Forelimb muscle (tissue), 1 donor: ENCODE measurements around the gene WHRN. TPM values are rescaled to one million over a fixed set of nuclear protein-coding genes. Genes with fewer than 3 reads are reported as not detected.

Experiments used
- DNase-seq: peaks from one replicate; pipeline ENCODE4 v3.0.0-alpha.2; 2013; ENCODE audit warnings: low read depth
- polyA plus RNA-seq: library from polyadenylated mRNA; unstranded; fragments of 120-200 nt; gene quantifications from one replicate; pipeline ENCODE4 v1.2.1, GENCODE V29; 2013; ENCODE audit not compliant: insufficient read length

The WHRN gene
- polyA plus RNA-seq, 1 donor: 2.6 TPM

DNA sequence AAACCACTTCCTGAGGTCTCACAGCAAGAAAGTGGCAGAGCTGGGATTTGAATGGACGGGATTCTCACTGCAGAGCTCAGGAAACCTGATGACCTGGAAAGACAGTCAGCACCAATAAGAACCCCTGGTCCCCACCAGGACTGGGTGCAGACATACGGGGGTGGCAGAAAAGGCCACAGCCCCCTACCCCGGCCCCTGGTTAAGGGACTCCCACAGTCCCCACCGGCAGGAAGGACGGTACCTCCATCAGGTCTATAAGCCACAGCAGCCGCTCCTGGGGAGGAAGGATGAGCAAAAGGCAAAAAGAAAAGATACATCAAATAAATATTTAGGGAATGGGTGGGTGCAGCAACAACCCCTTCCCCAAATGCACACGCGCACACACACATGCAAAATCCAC is 85.5 kb downstream of the WHRN start:
- no peak for DNase-seq

DNA sequence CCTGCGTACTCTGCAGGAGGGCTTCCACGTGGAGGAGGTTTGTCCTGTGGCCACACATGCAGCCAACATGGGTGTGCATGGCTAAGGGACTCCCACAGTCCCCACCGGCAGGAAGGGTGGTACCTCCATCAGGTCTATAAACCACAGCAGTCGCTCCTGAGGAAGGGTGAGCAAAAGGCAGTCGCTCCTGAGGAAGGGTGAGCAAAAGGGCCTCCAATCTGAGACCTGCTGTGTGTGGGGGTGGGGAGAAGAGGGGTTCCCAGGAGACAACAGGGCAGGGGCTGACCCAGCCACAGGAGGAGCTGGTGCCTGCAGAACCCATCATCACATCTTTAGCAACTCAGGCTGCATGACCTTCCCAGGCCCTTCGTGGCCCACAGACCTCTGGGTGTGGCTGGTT is 87.2 kb downstream of the WHRN start:
- no peak for DNase-seq

DNA sequence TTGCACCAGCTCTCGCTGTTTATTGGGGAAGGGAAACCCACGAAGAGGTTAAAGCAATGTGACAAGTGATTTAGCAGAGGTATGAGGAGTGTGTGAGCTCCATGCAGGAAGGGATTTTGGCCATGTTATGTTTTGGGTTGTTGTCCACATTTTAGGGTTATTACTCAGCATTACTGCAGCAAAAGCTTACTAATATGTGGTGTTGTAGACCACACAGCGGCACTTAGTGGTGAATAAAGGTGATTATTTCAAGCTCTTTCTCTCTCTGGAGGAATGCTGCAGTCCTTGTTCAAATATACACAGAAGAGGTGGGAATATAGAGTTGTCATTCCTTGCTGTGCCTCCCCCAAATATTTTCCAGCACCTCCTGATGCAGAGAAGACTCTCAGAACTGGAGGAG is 87.8 kb downstream of the WHRN start:
- no peak for DNase-seq

DNA sequence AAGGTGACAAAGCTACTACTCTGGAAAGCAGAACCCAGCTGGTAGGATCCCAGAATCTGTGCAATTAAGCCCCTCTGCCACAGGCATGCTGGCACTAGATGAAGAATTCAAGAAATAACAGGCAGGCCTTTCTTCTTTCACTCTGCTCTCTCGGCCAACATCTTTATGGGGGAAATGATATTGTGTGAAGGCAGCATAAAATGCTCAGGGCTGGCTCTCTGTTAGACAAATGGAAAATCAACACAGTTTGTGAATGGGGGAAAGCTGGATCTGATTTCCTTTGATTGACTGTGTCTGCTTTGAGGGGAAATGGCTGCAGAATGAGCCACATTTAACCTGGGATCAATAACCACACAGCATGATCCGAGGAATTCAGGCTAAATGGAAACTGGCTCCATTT is 88.4 kb downstream of the WHRN start:
- no peak for DNase-seq

DNA sequence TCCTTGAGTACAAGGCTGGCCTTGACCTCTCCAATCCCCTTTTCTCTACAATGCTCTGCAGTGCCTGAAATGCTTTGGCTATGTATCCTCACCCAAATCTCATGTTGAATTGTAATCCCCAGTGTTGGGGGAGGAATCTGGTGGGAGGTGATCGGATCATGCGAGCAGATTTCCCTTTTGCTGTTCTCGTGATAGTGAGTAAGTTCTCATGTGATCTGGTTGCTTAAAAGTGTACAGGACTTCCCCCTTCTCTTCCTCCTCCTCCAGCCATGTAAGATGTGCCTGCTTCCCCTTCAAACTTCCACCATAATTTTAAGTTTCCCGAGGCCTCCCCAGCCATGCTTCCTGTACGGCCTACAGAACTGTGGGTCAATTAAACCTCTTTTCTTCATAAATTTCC is 89.0 kb downstream of the WHRN start:
- no peak for DNase-seq

DNA sequence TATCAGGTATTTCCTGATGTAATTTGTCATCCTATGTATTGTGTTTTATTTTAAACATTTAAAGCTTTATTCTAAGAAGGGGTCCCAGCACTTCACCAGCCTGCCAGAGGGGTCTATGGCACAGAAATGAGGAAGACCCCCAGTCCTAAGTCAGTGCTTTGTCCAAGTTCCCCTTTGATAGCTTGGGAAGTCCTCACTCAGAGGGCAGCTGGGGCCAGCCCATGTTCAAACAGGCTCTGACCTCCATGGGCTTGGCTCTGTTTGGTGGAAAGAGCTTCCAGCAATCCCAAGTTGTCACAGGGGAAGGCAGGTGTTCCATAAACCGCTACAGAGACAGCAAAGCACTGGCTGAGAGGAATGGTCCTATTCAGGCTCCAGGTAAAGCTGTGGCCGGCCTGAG is 90.9 kb downstream of the WHRN start:
- DNase-seq: no peak

DNA sequence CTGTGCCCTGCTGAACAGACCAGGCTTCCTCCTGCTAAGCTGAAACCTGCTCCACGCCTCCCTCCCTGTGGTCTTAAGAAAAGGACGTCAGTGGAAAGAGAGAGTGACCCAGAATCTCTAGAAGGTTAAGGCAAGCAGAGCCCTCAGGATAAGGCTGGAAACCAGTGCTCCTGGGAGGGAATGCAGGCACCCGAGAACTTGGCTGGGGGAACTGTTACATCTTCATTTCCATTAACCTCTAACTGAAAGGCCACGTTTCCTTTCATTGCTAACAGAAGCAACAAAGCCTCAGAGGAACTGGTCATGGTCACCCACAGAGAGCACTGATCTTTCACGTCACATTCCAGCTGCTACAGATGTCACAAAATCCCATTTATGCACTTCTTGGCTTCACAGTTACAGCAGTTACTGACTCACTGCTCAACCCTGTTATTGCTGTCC is 91.4 kb downstream of the WHRN start:
- no peak for DNase-seq

DNA sequence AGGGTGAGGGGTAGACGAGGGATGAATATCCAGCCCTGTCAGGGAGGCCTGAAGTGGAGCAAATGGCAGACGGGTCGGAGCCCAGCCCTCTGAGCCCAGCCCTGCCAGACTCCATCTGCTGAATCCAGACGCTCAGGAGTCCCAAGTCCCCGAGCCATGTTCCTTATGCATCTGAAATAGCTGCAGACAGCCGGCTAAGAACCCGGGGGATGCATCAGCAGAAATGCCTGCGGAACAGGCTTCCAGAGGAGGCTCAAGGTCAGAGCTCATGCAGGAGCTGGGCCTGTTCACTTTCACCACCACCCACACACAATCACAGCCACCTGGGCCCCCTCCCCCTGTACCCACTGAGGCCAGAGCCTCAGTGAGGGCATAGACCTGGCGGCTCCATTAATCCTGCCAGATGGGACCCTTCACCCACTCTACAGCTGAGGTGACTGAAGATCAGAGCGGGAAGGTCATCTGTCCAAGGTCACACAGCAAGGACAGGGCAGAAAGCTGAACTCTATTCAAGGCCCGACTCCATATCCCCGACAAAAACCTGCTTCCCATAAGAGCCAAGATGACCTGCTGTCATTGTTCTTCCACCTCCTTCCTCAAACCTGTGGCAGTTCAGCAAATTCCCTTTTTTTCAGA is 93.1 kb downstream of the WHRN start:
- DNase-seq: no peak

DNA sequence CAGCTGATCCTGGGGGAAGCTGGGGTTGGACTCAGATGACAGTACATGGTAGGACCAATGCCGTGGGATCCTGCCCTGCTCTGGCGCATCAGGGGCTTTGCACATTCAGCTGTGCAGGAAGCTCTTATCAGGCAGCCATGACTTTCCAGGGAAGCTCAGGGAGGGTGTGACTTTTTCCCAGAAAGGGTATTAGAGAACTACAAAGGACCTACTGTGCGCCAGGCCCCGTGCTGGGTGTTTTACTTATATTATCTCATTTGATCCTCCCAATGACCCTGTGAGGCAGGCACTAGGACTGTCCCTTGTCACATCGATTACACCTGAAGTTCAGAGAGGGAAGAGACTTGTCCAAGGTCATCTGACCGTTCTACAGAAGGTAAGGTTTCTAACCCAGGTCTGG is 93.8 kb downstream of the WHRN start:
- no peak for DNase-seq

DNA sequence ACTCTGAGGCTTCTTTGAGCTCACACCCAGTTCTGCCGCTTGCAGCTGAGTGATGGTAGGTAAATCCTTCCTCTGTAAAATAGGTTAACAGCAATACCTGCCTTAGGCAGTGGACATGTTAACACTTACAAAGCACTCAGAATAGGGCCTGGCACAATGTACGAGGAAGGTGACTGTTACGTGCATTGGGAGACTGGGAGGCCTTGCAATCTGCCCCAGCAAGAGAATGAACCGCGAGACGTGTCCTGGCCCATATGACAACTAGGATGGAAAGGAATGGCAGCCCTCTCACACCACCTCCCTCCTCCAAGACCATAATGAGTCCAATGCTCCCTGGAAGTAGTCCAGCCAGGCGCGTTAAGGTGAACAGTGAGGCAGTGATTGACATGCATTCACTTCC is 94.4 kb downstream of the WHRN start:
- no peak for DNase-seq

DNA sequence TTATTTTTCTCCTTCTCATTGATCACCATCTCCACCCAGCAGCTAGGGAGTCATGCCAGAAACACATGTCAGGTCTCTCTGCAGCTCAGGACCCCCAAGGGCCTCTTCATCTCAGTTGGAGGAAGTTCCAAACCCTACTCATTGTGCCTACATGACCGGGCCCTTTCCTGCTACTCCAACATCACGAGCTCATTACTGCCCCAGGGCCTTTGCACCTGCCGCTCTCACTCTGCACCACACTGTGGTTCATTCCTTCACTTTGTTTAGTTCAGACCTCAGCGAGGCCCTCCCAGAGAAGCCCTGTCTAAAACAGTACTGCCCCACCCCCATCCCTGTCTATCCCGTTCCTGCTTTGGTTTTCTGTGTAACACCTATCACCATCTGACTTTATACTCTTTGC is 95.4 kb downstream of the WHRN start:
- no peak for DNase-seq

DNA sequence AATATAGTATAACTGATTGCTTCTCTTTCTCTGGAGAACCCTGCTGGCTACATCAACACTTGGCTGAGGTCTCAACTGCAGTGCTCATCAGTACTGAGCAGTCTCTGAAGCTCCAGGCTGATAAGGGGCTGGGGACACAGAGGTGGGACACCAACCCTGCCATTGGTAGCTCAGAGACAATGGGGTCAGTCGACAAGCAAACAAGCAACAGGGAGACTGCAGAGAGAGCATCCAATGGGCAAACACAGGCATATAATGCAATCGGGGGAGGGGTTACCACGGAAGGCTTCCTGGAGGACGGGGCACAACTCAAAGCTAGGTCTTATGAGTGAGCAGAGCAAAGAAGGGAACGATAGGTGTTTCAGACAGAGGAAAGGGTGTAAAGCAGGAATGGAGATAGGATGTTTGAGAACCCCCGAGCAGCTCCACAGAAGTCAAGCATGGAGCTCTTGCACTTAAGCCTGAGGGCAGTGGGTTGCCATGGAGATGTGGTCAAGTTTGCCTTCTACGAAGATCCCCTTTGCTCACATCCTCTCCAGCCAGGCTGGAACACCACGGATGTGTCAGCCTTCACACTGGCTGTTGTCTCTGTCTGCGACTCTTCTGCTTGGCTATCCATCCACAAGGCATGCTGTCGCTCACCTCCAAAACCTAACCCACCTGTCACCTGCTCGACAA is 96.0 kb downstream of the WHRN start:
- no peak for DNase-seq

DNA sequence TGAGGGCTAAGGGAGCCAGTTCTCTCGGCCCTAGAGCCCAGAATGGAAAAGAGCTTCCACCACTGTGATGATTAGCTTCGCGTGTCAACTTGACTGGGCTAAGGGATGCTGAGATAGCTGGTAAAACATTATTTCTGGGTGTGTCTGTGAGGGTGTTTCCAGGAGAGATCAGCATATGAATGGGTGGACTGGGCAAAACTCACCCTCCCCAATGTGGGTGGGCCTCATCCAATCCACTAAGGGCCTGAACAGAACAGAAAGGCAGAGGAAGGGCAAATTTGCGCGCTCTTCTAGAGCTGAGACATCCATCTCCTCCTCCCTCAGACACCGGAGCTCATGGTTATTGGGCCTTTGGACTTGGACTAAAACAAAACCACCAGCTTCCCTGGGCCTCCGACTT is 96.6 kb downstream of the WHRN start:
- DNase-seq: no peak

DNA sequence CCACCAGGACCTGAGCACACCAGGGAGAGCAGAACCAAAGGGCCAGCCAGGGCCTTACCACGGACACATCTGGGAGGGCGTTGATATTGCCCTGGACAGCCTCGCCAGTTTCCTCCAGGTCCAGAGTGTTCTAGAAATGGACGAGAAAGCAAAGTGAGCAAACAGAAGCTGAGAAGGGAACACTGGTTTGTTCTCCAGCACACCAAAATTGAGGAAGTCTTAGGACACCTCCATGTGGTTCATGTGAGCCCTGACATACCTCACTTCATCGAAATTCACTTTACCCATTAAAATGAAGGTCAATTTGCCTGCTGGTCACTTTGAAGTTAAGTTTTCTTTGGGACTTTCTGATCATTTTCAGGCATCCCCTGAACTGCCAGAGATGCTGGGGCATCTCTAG is 97.4 kb downstream of the WHRN start:
- no peak for DNase-seq

DNA sequence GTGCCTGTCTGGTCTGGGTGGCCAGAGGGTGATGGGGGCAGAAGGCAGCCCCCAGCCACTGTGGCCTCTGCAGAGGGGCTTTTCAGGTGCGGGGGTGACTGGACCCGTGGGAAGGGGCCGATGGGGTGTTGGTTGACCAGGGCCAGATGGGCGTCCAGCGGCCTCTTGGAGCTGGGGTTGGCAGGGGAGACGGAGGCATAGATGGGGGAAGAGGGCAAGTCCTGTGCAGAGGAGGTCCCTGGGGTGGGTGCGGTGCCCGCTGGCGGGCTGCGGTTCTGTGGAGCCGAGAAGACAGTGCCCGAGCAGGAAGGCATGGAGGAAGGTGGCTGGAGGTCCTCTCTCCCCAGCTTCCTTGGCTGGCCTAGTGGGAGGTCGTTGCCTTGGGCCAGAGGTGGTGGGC is 98.8 kb downstream of the WHRN start:
- no peak for DNase-seq

DNA sequence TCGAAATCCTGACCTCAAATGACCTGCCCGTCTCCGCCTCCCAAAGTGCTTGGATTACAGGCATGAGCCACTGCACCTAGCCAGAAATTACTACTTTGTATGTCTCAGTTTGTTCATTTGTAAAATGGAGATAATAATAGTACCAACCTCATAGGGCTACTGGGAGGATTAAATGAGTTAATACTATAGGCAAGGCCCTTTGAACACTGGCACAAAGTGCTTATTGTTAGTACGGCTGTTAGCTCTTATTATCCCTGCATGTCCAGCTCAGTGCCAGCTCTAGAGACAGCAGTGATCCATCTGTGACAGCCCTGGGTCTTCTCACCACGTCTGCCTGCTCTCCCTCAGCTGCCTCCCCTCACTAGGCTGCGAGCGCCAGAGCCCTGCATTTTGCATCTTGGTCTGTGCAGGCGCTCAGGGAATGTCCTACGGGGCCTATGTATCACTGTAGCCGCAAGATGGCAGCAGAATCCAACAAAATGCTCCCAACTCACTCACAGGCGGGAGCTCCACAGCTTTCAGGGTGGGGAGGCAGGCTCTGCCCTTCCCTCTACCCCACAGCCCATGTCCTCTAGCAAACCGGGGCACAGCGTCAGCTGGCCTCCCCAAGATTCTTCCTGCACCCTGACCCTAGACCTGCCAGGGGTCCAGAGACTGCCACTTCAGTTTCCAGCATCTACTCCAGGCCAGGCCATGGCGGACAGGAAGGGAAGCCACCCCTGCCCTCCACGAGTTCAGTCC is 99.8 kb downstream of the WHRN start:
- no peak for DNase-seq

DNA sequence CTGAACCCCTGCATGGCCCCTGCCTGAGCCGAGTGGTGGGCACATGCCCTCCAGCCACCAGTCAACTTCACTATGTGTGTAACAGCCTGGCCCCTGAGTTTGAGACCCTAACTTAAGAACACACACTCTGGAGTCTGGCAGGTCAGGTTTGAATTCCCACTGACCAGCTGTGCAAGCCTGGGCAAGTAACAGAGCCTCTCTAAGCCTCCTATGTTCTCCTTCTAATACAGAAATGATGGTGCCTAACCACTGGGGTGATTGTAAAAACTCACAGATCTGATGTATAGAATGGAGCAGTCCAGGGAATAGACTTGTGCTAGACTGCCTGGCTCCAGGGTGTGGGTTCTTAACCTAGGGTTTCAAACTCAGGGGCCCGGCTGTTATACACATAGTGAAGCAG is 100.7 kb downstream of the WHRN start:
- no peak for DNase-seq

DNA sequence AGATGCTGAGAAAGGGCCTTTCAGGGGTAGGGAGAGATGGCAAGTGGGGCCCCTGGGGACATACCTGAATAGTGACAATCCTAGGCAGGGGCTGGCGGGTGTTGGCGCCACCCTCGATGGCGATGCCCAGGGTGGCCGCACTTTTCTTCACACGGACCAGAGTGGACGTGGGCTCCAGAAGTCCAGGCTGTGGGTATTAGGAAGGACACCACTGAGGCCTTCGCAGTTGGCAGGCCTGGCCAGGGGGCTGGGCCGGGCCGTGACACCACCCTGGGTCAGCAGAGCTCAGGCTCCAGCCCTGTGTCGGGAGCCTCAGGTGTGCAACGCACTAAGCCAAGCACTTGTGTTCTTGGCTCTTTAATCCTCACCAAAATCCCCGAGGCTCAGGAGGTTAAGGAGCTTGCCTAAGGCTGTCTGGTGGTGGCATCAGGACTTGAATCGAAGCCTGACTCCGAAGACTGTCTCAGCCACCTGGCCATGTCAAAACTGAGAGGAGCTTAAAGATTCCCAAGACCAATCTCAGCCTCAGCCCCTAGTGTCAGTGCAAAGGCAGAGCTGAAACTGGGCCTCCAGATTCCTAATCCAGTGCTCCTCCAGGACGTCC is 102.0 kb downstream of the WHRN start:
- no peak for DNase-seq

DNA sequence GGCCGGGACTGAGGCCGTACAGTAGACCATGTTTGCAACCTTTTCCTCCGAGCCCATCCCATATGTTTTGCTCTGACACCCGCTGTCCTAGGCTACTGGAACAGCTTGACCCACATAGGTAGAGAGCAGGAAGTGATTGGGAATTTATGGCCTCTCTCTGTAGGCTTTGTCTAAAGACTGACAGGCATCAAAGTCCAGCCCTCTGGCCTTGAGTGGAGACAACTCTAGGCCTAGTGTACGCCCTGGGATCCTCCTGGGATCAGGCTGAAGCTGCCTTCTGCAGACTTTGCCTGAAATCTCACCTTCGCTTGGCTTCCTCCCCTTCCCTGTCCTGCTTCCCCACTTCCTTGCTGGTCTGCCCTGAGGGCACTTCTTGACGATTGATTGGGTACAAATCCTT is 103.9 kb downstream of the WHRN start:
- DNase-seq: no peak

DNA sequence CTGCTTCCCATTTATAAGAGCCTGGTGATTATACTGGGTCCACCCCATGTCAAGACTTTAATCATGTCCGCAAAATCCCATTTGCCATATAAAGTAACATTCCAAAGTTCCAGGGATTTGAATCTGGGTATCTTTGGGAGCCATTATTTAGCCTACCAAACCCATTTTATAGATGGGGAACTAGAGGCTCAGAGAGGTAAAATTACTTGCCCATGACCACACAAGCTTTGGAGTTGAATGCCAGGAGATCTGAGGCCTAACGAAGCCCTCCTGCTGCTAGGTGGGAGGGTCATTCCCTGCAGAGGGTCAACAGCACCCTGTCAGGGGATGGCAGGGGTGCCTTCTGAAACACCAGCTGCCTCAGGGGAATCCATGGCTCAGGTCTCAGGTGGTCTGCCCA is 104.5 kb downstream of the WHRN start:
- DNase-seq: no peak

DNA sequence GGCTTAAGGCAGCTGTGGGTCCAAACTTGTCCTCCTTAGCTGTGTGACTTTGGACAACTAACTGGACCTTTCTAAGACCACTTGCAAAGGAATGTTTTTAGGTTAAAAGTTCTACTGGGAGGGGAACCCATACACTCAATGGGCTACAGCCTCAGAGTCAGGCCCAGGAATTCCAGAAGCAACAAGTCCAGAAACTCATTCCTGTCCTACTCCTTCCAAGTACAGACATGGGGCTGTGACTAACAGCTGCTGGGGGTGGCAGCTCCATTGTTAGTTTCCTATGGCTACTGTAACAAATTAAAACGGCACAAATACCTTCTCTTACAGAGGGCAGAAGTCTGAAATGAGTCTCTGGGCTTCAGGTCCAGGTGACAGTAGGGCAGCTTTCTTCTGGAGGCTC is 105.1 kb downstream of the WHRN start:
- DNase-seq: no peak

DNA sequence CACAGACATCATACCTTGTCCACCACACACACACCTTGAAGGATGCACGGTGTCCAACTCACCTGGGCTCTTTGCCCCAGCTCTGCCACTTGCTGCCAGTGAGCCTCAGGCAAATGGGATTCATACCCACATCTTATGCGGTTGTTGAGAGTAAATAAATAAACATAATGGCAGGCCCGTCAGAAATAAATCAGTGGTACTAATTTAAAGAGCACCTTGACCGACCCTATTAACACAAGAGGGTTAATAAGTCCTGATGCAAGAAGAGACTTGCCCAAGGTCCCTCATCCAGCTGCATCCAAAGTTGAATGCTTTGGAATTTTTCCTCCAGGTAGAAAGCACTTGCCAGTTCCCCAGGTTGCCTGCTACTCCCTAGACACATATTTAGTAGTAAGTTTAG is 105.9 kb downstream of the WHRN start:
- no peak for DNase-seq
